ENCODE measurements around the gene GNAZ. TPM values are rescaled to one million over a fixed set of nuclear protein-coding genes. Genes with fewer than 3 reads are reported as not detected.

Gene GNAZ
- total RNA-seq, 2 experiments from 2014 or later = 0.28 to 0.53 TPM

- peaks cover 38% of the 10 kb centered on the region for H3K4me1 Mint-ChIP-seq
- peaks cover 7% of the 10 kb centered on the region for H3K27me3 Mint-ChIP-seq
- ChIA-PET POLR2A (interaction anchor here (1.8 kb wide), 1 partner anchor 34 kb away, joined by 6 read pairs; the partner anchor contains the start of gene BCR), CTCF (interaction anchor here (0.8 to 1.5 kb wide), 6 partner anchors 8 to 185 kb away, joined by 3 to 6 read pairs (median 4); no protein-coding TSS in a partner anchor)
- H3K27ac Mint-ChIP-seq = no peak overlapping the region
- H3K4me3 Mint-ChIP-seq = no peak overlapping the region
- no peaks in the 10 kb centered on the region for H3K36me3 Mint-ChIP-seq (ENCODE audit: low read depth)
- no peaks in the 10 kb centered on the region for H3K9me3 Mint-ChIP-seq
- DNase-seq = no peak
These were observed 75.7 kb downstream of the GNAZ start for GRCh38 chr22:23145878-23146470.

GRCh38 chr22:23146478-23147205, 76.3 kb downstream of the GNAZ start:
- DNase-seq = no peak
- ChIA-PET POLR2A (interaction anchor here (0.9 kb wide), 1 partner anchor 8 kb away, joined by 3 read pairs; no protein-coding TSS in a partner anchor), CTCF (interaction anchor here (1.0 to 1.4 kb wide), 3 partner anchors 8 to 186 kb away, joined by 3 to 4 read pairs (median 3); no protein-coding TSS in a partner anchor)
- Mint-ChIP-seq H3K27ac (no peak overlapping the region), H3K4me3 (no peak overlapping the region), H3K27me3 (peaks cover 7% of the 10 kb centered on the region), H3K36me3 (ENCODE audit: low read depth) (no peaks in the 10 kb centered on the region), H3K4me1 (peaks cover 33% of the 10 kb centered on the region), H3K9me3 (no peaks in the 10 kb centered on the region)

- CTCF ChIA-PET = interaction anchor here (1.9 kb wide), 1 partner anchor 134 kb away, joined by 5 read pairs; no protein-coding TSS in a partner anchor
- H3K36me3 Mint-ChIP-seq (ENCODE audit: low read depth) = no peaks in the 10 kb centered on the region
These were observed 77.5 kb downstream of the GNAZ start for GRCh38 chr22:23147617-23148387.

GRCh38 chr22:23149743-23150238, 79.5 kb downstream of the GNAZ start:
- H3K36me3 Mint-ChIP-seq (ENCODE audit: low read depth) = no peaks in the 10 kb centered on the region
- no peak overlapping the region for H3K27ac Mint-ChIP-seq

More at GRCh38 chr22:23147617-23148387, 77.5 kb downstream of the GNAZ start:
- DNase-seq = no peak
- peaks cover 25% of the 10 kb centered on the region for H3K4me1 Mint-ChIP-seq
- peaks cover 7% of the 10 kb centered on the region for H3K27me3 Mint-ChIP-seq
- POLR2A ChIA-PET = no interaction called here
- H3K9me3 Mint-ChIP-seq = no peaks in the 10 kb centered on the region
- H3K4me3 Mint-ChIP-seq = no peak overlapping the region
- no peak overlapping the region for H3K27ac Mint-ChIP-seq

DNA sequence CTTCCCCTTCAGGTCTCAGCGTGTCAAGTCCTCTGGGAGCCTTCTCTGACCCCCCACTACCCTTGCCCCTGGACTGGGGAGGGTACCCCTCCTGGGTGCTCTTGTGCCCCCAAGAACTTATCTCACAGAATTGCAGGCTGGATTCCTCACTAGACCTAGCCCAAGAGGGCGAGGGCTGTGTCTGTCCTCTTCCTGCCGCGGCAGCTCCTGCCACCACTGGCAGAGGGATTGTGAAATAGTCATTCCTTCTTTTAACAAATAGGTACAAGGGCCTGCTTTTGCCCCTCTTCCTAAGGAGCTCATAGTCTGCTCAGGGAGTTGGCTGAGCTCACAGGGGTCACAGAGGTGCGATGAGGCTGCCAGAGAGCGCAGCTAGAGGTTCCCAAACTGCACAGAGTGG, 80.4 kb downstream of the GNAZ start:
- H3K9me3 Mint-ChIP-seq = no peaks in the 10 kb centered on the region
- POLR2A ChIA-PET = no interaction called here
- peaks cover 11% of the 10 kb centered on the region for H3K4me1 Mint-ChIP-seq
- no peaks in the 10 kb centered on the region for H3K36me3 Mint-ChIP-seq (ENCODE audit: low read depth)
- peaks cover 5% of the 10 kb centered on the region for H3K27me3 Mint-ChIP-seq
- H3K27ac Mint-ChIP-seq = no peak overlapping the region
- no peak overlapping the region for H3K4me3 Mint-ChIP-seq
- CTCF ChIA-PET = interaction anchor here (1.0 kb wide), 1 partner anchor 139 kb away, joined by 3 read pairs; no protein-coding TSS in a partner anchor
- DNase-seq = no peak

More at GRCh38 chr22:23149743-23150238, 79.5 kb downstream of the GNAZ start:
- Mint-ChIP-seq H3K9me3 (no peaks in the 10 kb centered on the region), H3K4me1 (peaks cover 19% of the 10 kb centered on the region), H3K4me3 (no peak overlapping the region), H3K27me3 (peaks cover 5% of the 10 kb centered on the region)
- ChIA-PET POLR2A (no interaction called here), CTCF (interaction anchor here (1.9 kb wide), 1 partner anchor 132 kb away, joined by 5 read pairs; no protein-coding TSS in a partner anchor)
- DNase-seq = no peak

DNA sequence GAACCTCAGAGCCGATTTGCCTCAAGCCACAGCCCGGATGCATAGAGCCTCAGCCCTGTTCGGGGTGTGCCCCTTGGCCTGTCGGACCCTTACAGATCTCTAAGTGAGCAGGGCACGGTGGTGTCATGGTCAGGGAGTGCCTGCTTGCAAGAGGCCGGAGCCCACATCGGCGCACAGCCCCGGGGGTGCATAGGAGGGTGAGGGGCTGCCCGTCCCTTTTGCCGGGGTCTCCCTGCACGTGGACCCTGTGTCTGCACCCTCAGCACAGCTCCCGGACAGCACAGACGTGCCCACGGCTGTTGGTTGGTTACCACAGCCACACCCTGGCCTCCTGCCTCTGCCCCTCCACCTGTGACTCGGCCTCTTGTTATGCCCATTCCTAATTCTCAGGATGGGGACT, 81.5 kb downstream of the GNAZ start:
- POLR2A ChIA-PET = no interaction called here
- no peaks in the 10 kb centered on the region for H3K9me3 Mint-ChIP-seq
- CTCF ChIA-PET = interaction anchor here (0.6 to 1.0 kb wide), 2 partner anchors 138 to 342 kb away, joined by 3 read pairs; no protein-coding TSS in a partner anchor

GRCh38 chr22:23152238-23153114, 82.2 kb downstream of the GNAZ start:
- Mint-ChIP-seq H3K27me3 (peaks cover 5% of the 10 kb centered on the region), H3K4me3 (no peak overlapping the region), H3K4me1 (peaks cover 11% of the 10 kb centered on the region), H3K36me3 (ENCODE audit: low read depth) (no peaks in the 10 kb centered on the region), H3K9me3 (no peaks in the 10 kb centered on the region), H3K27ac (no peak overlapping the region)
- ChIA-PET POLR2A (no interaction called here), CTCF (interaction anchor here (1.2 kb wide), 1 partner anchor 138 kb away, joined by 4 read pairs; no protein-coding TSS in a partner anchor)
- DNase-seq = no peak

More for the DNA sequence above, 81.5 kb downstream of the GNAZ start:
- Mint-ChIP-seq H3K4me3 (no peak overlapping the region), H3K4me1 (peaks cover 11% of the 10 kb centered on the region), H3K27me3 (peaks cover 5% of the 10 kb centered on the region), H3K36me3 (ENCODE audit: low read depth) (no peaks in the 10 kb centered on the region), H3K27ac (no peak overlapping the region)
- DNase-seq = no peak

GRCh38 chr22:23153994-23154393, 83.7 kb downstream of the GNAZ start:
- POLR2A ChIA-PET = no interaction called here
- H3K27ac Mint-ChIP-seq = no peak overlapping the region

GRCh38 chr22:23154461-23154860, 84.1 kb downstream of the GNAZ start:
- DNase-seq = no peak
- Mint-ChIP-seq H3K9me3 (no peaks in the 10 kb centered on the region), H3K4me3 (no peak overlapping the region), H3K27me3 (no peaks in the 10 kb centered on the region), H3K27ac (no peak overlapping the region), H3K36me3 (ENCODE audit: low read depth) (no peaks in the 10 kb centered on the region), H3K4me1 (peaks cover 11% of the 10 kb centered on the region)
- CTCF ChIA-PET = no interaction called here
- POLR2A ChIA-PET = no interaction called here

More at GRCh38 chr22:23153994-23154393, 83.7 kb downstream of the GNAZ start:
- Mint-ChIP-seq H3K36me3 (ENCODE audit: low read depth) (no peaks in the 10 kb centered on the region), H3K27me3 (no peaks in the 10 kb centered on the region), H3K4me1 (peaks cover 11% of the 10 kb centered on the region), H3K9me3 (no peaks in the 10 kb centered on the region), H3K4me3 (no peak overlapping the region)
- DNase-seq = no peak
- CTCF ChIA-PET = interaction anchor here (1.2 kb wide), 1 partner anchor 136 kb away, joined by 4 read pairs; no protein-coding TSS in a partner anchor

- no peak overlapping the region for H3K27ac Mint-ChIP-seq
- DNase-seq = no peak
These were observed 84.8 kb downstream of the GNAZ start for GRCh38 chr22:23155143-23155542.

DNA sequence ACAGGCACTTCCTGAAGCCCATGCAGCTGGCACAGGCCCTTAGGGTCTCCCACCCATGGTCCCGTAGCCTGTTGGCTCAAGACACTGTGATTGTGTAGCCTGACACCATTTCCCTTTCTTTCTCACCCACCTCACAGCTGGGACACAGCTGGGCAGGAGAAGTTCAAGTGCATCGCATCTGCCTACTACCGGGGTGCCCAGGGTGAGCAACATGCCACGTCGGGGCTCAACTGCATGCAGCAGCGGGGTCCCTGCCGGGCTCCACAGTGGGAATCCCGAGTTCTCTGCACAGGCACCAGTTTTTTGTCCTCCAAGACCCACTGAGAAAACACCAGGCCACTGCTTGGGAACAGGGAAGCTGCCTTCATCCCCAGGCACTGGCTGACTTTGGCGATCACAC, 85.5 kb downstream of the GNAZ start:
- DNase-seq = no peak
- no peak overlapping the region for H3K4me3 Mint-ChIP-seq
- no peaks in the 10 kb centered on the region for H3K27me3 Mint-ChIP-seq
- H3K36me3 Mint-ChIP-seq (ENCODE audit: low read depth) = no peaks in the 10 kb centered on the region
- ChIA-PET POLR2A (no interaction called here), CTCF (no interaction called here)
- no peaks in the 10 kb centered on the region for H3K9me3 Mint-ChIP-seq
- H3K27ac Mint-ChIP-seq = no peak overlapping the region
- H3K4me1 Mint-ChIP-seq = peaks cover 11% of the 10 kb centered on the region

More at GRCh38 chr22:23155143-23155542, 84.8 kb downstream of the GNAZ start:
- no peaks in the 10 kb centered on the region for H3K9me3 Mint-ChIP-seq
- POLR2A ChIA-PET = no interaction called here
- CTCF ChIA-PET = no interaction called here
- peaks cover 11% of the 10 kb centered on the region for H3K4me1 Mint-ChIP-seq
- H3K27me3 Mint-ChIP-seq = no peaks in the 10 kb centered on the region
- no peak overlapping the region for H3K4me3 Mint-ChIP-seq
- no peaks in the 10 kb centered on the region for H3K36me3 Mint-ChIP-seq (ENCODE audit: low read depth)

- peaks cover 11% of the 10 kb centered on the region for H3K4me1 Mint-ChIP-seq
- H3K4me3 Mint-ChIP-seq = no peak overlapping the region
- CTCF ChIA-PET = interaction anchor here (0.6 to 0.7 kb wide), 2 partner anchors 20 to 157 kb away, joined by 3 read pairs; no protein-coding TSS in a partner anchor
These were observed 86.0 kb downstream of the GNAZ start for GRCh38 chr22:23156286-23156685.

More at GRCh38 chr22:23156286-23156685, 86.0 kb downstream of the GNAZ start:
- no peak for DNase-seq
- Mint-ChIP-seq H3K27ac (no peak overlapping the region), H3K27me3 (no peaks in the 10 kb centered on the region), H3K36me3 (ENCODE audit: low read depth) (no peaks in the 10 kb centered on the region), H3K9me3 (no peaks in the 10 kb centered on the region)
- POLR2A ChIA-PET = no interaction called here
